A673 (cell line): ENCODE results near the gene GALNT18.

Experiments used
- EZH2 ChIP-seq: fragments of 200-600 bp; sonication (generic); IDR thresholded peaks from 2 replicates; pipeline ENCODE4 v1.6.1; 2017; ENCODE audit warnings: borderline replicate concordance, low read depth, mild to moderate bottlenecking, mixed read lengths, antibody characterized with exemption, low read length; ENCODE audit not compliant: poor library complexity, severe bottlenecking
- TF ChIP-seq, protein P1 (sequence below): fragments of 300-800, 200-600 bp; sonication (generic); conservative IDR thresholded peaks from 2 replicates; pipeline ENCODE4 v1.5.1; 2017; ENCODE audit warnings: low read depth, mild to moderate bottlenecking, antibody characterized with exemption, low read length, moderate library complexity, mixed read lengths

DNA sequence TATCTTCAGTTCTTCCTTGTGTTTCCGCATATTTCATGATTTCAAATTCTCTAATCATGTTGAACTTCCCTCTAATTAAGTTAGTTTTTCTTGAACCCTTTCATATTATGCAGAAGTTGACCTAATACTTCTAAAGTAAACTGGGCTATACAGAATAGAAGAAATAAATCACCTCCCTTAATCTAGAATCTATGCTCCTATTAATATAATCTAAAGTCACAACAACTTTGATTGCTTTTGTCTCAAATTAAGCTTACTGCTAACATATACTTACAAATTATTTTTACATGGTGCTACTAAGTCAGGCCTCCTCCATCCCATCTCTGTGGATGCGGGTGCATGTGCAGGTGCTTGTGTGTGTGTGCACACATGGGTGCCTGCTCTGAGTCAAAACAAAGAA, 241.5 kb downstream of the GALNT18 start:
- TF ChIP-seq, protein P1, sequence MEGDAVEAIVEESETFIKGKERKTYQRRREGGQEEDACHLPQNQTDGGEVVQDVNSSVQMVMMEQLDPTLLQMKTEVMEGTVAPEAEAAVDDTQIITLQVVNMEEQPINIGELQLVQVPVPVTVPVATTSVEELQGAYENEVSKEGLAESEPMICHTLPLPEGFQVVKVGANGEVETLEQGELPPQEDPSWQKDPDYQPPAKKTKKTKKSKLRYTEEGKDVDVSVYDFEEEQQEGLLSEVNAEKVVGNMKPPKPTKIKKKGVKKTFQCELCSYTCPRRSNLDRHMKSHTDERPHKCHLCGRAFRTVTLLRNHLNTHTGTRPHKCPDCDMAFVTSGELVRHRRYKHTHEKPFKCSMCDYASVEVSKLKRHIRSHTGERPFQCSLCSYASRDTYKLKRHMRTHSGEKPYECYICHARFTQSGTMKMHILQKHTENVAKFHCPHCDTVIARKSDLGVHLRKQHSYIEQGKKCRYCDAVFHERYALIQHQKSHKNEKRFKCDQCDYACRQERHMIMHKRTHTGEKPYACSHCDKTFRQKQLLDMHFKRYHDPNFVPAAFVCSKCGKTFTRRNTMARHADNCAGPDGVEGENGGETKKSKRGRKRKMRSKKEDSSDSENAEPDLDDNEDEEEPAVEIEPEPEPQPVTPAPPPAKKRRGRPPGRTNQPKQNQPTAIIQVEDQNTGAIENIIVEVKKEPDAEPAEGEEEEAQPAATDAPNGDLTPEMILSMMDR = no peak
- TF ChIP-seq EZH2 = no peak
